Measurements from ENCODE around the gene C1orf105. TPM values are rescaled to one million over a fixed set of nuclear protein-coding genes. Genes with fewer than 3 reads are reported as not detected.

The C1orf105 gene
- total and polyA plus RNA-seq, 2 of the 13 experiments (the other 11 are each of a cell fraction or from before 2014, with no cell fraction given), result 0.15 to 0.45 TPM

GRCh38 chr1:172443666-172444453 is 23.4 kb downstream of the C1orf105 start, which contains the start of gene PIGC (continued):
- TF ChIP-seq ZGPAT (CRISPR knock-in tag; IDR thresholded peaks at IDR 0.05), result peak; percentile 83
- TF ChIP-seq NR0B2 (CRISPR knock-in tag; IDR thresholded peaks at IDR 0.05), result peak; percentile 70
- TF ChIP-seq HBP1 (CRISPR knock-in tag; IDR thresholded peaks at IDR 0.05; ENCODE audit: low read depth), result 0 out of 2 replicates have a peak, but pooled peaks have one; percentile 31
- peak; percentile 83; the same call in 1 of the 2 replicates for TF ChIP-seq ZNF543 (CRISPR knock-in tag; IDR thresholded peaks at IDR 0.05)
- peak; percentile 90 for TF ChIP-seq GATAD1 (CRISPR knock-in tag; IDR thresholded peaks at IDR 0.05)
- peak; percentile 26; the same call in 1 of the 2 replicates for TF ChIP-seq ZNF281 (CRISPR knock-in tag; IDR thresholded peaks at IDR 0.05; ENCODE audit: borderline replicate concordance)
- TF ChIP-seq HDAC6 (IDR thresholded peaks at IDR 0.05; ENCODE audit: low read depth, low read length), result no peak
- peak; percentile 87 for TF ChIP-seq SALL1 (CRISPR knock-in tag; IDR thresholded peaks at IDR 0.05)
- 0 out of 2 replicates have a peak, but pooled peaks have one; percentile 24 for TF ChIP-seq ZFP1 (CRISPR knock-in tag; IDR thresholded peaks at IDR 0.05)
- TF ChIP-seq CBX1 (IDR thresholded peaks at IDR 0.05; ENCODE audit: low read depth), result peak; percentile 71
- TF ChIP-seq, protein P1, sequence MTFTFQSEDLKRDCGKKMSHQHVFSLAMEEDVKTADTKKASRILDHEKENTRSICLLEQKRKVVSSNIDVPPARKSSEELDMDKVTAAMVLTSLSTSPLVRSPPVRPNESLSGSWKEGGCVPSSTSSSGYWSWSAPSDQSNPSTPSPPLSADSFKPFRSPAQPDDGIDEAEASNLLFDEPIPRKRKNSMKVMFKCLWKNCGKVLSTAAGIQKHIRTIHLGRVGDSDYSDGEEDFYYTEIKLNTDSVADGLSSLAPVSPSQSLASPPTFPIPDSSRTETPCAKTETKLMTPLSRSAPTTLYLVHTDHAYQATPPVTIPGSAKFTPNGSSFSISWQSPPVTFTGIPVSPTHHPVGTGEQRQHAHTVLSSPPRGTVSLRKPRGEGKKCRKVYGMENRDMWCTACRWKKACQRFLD (CRISPR knock-in tag; IDR thresholded peaks at IDR 0.05; ENCODE audit: borderline replicate concordance), result 0 out of 2 replicates have a peak, but pooled peaks have one; percentile 46
- TF ChIP-seq POGZ (CRISPR knock-in tag; IDR thresholded peaks at IDR 0.05), result peak; percentile 87
- 0 out of 2 replicates have a peak, but pooled peaks have one; percentile 65 for TF ChIP-seq ZNF839 (CRISPR knock-in tag; IDR thresholded peaks at IDR 0.05; ENCODE audit: borderline replicate concordance)
- TF ChIP-seq, protein P2, sequence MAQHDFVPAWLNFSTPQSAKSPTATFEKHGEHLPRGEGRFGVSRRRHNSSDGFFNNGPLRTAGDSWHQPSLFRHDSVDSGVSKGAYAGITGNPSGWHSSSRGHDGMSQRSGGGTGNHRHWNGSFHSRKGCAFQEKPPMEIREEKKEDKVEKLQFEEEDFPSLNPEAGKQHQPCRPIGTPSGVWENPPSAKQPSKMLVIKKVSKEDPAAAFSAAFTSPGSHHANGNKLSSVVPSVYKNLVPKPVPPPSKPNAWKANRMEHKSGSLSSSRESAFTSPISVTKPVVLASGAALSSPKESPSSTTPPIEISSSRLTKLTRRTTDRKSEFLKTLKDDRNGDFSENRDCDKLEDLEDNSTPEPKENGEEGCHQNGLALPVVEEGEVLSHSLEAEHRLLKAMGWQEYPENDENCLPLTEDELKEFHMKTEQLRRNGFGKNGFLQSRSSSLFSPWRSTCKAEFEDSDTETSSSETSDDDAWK (CRISPR knock-in tag; IDR thresholded peaks at IDR 0.05), result no peak
- TF ChIP-seq, protein P3, sequence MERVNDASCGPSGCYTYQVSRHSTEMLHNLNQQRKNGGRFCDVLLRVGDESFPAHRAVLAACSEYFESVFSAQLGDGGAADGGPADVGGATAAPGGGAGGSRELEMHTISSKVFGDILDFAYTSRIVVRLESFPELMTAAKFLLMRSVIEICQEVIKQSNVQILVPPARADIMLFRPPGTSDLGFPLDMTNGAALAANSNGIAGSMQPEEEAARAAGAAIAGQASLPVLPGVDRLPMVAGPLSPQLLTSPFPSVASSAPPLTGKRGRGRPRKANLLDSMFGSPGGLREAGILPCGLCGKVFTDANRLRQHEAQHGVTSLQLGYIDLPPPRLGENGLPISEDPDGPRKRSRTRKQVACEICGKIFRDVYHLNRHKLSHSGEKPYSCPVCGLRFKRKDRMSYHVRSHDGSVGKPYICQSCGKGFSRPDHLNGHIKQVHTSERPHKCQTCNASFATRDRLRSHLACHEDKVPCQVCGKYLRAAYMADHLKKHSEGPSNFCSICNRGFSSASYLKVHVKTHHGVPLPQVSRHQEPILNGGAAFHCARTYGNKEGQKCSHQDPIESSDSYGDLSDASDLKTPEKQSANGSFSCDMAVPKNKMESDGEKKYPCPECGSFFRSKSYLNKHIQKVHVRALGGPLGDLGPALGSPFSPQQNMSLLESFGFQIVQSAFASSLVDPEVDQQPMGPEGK (CRISPR knock-in tag; IDR thresholded peaks at IDR 0.05), result peak; percentile 38; the same call in 1 of the 2 replicates
- peak; percentile 89 for TF ChIP-seq ZNF788 (CRISPR knock-in tag; IDR thresholded peaks at IDR 0.05; ENCODE audit: borderline replicate concordance)

All from HepG2 (cell line).